AG04449 (cell line): ENCODE results near the gene DLGAP1.
"Not testable (repeated sequence)": the region's sequence is repeated elsewhere in the genome, so short reads cannot be mapped to it uniquely, and the experiment has no call there.

ENCODE experiments used
- CTCF ChIA-PET: fragments of 350-600 bp; formaldehyde crosslinking; extraction: SDS; loops from one replicate; lab custom pipeline; 2021; ENCODE audit warnings: antibody characterized with exemption; lab: Yijun Ruan, JAX
- POLR2A ChIA-PET: fragments of 400-600, 350-600 bp; formaldehyde crosslinking; extraction: SDS; loops from one replicate; lab custom pipeline; 2020; ENCODE audit warnings: antibody characterized with exemption, inconsistent platforms; lab: Yijun Ruan, JAX
- DNase-seq: peaks from one replicate; pipeline ENCODE4 v3.0.0-alpha.2; 2010; ENCODE audit warnings: low read depth, low spot score
- H3K4me3 ChIP-seq: 2 replicates; pipeline ENCODE4 v1.5.1; 2011; ENCODE audit warnings: low read depth, mild to moderate bottlenecking, control low read depth, low read length
- CTCF ChIP-seq: IDR thresholded peaks from one replicate; pipeline ENCODE4 v1.5.1; 2011; ENCODE audit warnings: mild to moderate bottlenecking, moderate library complexity, low read length, control low read depth, inconsistent platforms; ENCODE audit not compliant: insufficient read depth; ENCODE audit errors: missing control alignments

The DLGAP1 gene

GRCh38 chr18:3653263-3653850 lies 801.8 kb downstream of the DLGAP1 start:
- DNase-seq = no peak
- ChIA-PET CTCF (interaction anchor here (1.0 to 3.6 kb wide), 7 partner anchors 9 to 216 kb away, joined by 3 to 29 read pairs (median 5); no protein-coding TSS in a partner anchor), POLR2A (interaction anchor here (0.7 to 1.5 kb wide), 5 partner anchors 12 to 401 kb away, joined by 3 to 4 read pairs (median 3); no protein-coding TSS in a partner anchor)
- no peak for TF ChIP-seq CTCF
- no peak overlapping the region for H3K4me3 ChIP-seq

- ChIA-PET CTCF (interaction anchor here (0.5 to 3.6 kb wide), 9 partner anchors 9 to 217 kb away, joined by 3 to 29 read pairs (median 5); no protein-coding TSS in a partner anchor), POLR2A (interaction anchor here (0.7 to 1.5 kb wide), 6 partner anchors 13 to 400 kb away, joined by 3 to 4 read pairs (median 3); no protein-coding TSS in a partner anchor)
- H3K4me3 ChIP-seq = no peak overlapping the region
- DNase-seq = peak; percentile 79
- TF ChIP-seq CTCF = no peak
Observed at GRCh38 chr18:3652380-3653262, 802.5 kb downstream of the DLGAP1 start.

GRCh38 chr18:3651266-3651665 lies 803.8 kb downstream of the DLGAP1 start:
- ChIA-PET CTCF (interaction anchor here (3.6 kb wide), 1 partner anchor 14 kb away, joined by 29 read pairs; no protein-coding TSS in a partner anchor), POLR2A (no interaction called here)
- TF ChIP-seq CTCF = no peak
- no peak overlapping the region for H3K4me3 ChIP-seq
- DNase-seq = no peak

- not testable (repeated sequence) for H3K4me3 ChIP-seq, DNase-seq
- ChIA-PET POLR2A (interaction anchor here (1.0 to 1.2 kb wide), 2 partner anchors 25 to 26 kb away, joined by 3 to 4 read pairs; no protein-coding TSS in a partner anchor), CTCF (interaction anchor here (0.9 to 1.6 kb wide), 3 partner anchors 15 to 65 kb away, joined by 3 to 8 read pairs (median 3); no protein-coding TSS in a partner anchor)
Observed at GRCh38 chr18:3650521-3651042, 804.5 kb downstream of the DLGAP1 start.

- H3K4me3 ChIP-seq = no peak overlapping the region
- CTCF ChIA-PET = interaction anchor here (0.9 to 1.6 kb wide), 4 partner anchors 15 to 202 kb away, joined by 3 to 8 read pairs (median 3); no protein-coding TSS in a partner anchor
- POLR2A ChIA-PET = interaction anchor here (0.6 to 1.2 kb wide), 4 partner anchors 19 to 46 kb away, joined by 3 to 4 read pairs (median 4); no protein-coding TSS in a partner anchor
- no peak for DNase-seq
- TF ChIP-seq CTCF = no peak
Observed at GRCh38 chr18:3649633-3650426, 805.3 kb downstream of the DLGAP1 start.
